Progenitor cell of endocrine pancreas (in vitro differentiated cells): ENCODE results near the gene ULBP2. TPM values are rescaled to one million over a fixed set of nuclear protein-coding genes. Genes with fewer than 3 reads are reported as not detected.
"Not testable (repeated sequence)": the region's sequence is repeated elsewhere in the genome, so short reads cannot be mapped to it uniquely, and the experiment has no call there.

Source experiments
- DNase-seq: peaks from one replicate; pipeline ENCODE4 v3.0.0; 2021; ENCODE audit warnings: low spot score; ENCODE audit not compliant: unreplicated experiment
- H3K27ac Mint-ChIP-seq: 2 replicates; pipeline ENCODE4 v1.8.0; 2021; ENCODE audit warnings: mild to moderate bottlenecking, moderate library complexity, mixed read lengths
- H3K27me3 Mint-ChIP-seq: 2 replicates; pipeline ENCODE4 v1.8.0; 2021; ENCODE audit warnings: mixed read lengths
- H3K36me3 Mint-ChIP-seq: 2 replicates; pipeline ENCODE4 v1.8.0; 2022; ENCODE audit warnings: mixed read lengths; ENCODE audit not compliant: insufficient read depth
- H3K4me1 Mint-ChIP-seq: 2 replicates; pipeline ENCODE4 v1.8.0; 2021; ENCODE audit warnings: low read depth, mixed read lengths
- H3K4me3 Mint-ChIP-seq: 2 replicates; pipeline ENCODE4 v1.8.0; 2021; ENCODE audit warnings: low read depth, mild to moderate bottlenecking, moderate library complexity, mixed read lengths
- H3K9me3 Mint-ChIP-seq: 2 replicates; pipeline ENCODE4 v1.8.0; 2021; ENCODE audit warnings: low read depth, mixed read lengths
- CTCF ChIP-seq: fragments of 200-600 bp; sonication (generic); IDR thresholded peaks from one replicate; pipeline ENCODE4 v1.5.0; 2021; ENCODE audit warnings: antibody characterized with exemption, mild to moderate bottlenecking; ENCODE audit not compliant: unreplicated experiment
- total RNA-seq: library from RNA; stranded (reverse); gene quantifications from 2 replicates; pipeline ENCODE4 v1.2.1, GENCODE V29; 2021

The ULBP2 gene
- total RNA-seq, 1 donor from 2014 or later, result not detected

DNA sequence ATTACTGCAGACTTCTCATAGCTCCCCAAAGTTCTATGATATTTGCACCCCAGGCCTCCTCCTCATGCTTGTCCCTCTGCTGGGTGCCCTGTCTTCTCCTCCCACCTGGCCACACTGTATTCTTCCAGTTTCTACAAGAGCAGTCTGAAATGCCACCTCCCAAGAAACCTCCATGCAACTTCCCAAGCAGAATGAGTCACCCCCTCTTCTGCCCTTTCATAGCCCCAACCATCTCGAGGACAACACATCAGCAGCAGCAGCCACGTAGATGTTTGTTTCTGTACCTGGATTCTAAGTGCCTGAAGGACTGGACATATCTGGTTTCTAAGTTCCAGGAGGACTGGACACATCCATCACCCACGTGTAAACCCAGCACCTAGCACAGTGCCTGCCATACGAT is 6.6 kb upstream of the ULBP2 start:
- no peaks in the 10 kb centered on the region for H3K36me3 Mint-ChIP-seq

GRCh38 chr6:149935668-149936067 is 6.1 kb upstream of the ULBP2 start:
- H3K4me1 Mint-ChIP-seq, result peaks cover 3% of the 10 kb centered on the region
- no peak for TF ChIP-seq CTCF
- H3K27ac Mint-ChIP-seq, result no peak overlapping the region
- peaks cover 93% of the 10 kb centered on the region for H3K27me3 Mint-ChIP-seq
- H3K4me3 Mint-ChIP-seq, result no peak overlapping the region
- H3K36me3 Mint-ChIP-seq, result no peaks in the 10 kb centered on the region
- no peaks in the 10 kb centered on the region for H3K9me3 Mint-ChIP-seq
- no peak for DNase-seq

More for the DNA sequence above, 6.6 kb upstream of the ULBP2 start:
- Mint-ChIP-seq H3K27ac (no peak overlapping the region), H3K4me3 (no peak overlapping the region), H3K4me1 (peaks cover 3% of the 10 kb centered on the region), H3K27me3 (peaks cover 93% of the 10 kb centered on the region), H3K9me3 (no peaks in the 10 kb centered on the region)
- no peak for DNase-seq
- TF ChIP-seq CTCF, result no peak

GRCh38 chr6:149936743-149937142 is 5.1 kb upstream of the ULBP2 start:
- Mint-ChIP-seq H3K27me3 (peaks cover 93% of the 10 kb centered on the region), H3K27ac (no peak overlapping the region), H3K4me1 (peaks cover 5% of the 10 kb centered on the region), H3K4me3 (no peak overlapping the region), H3K36me3 (no peaks in the 10 kb centered on the region), H3K9me3 (no peaks in the 10 kb centered on the region)
- DNase-seq, result no peak
- TF ChIP-seq CTCF, result no peak

- H3K27me3 Mint-ChIP-seq, result peaks cover 94% of the 10 kb centered on the region
- not testable (repeated sequence) for H3K36me3 Mint-ChIP-seq, H3K4me3 Mint-ChIP-seq, DNase-seq, H3K9me3 Mint-ChIP-seq, H3K27ac Mint-ChIP-seq, H3K4me1 Mint-ChIP-seq
Observed at GRCh38 chr6:149938013-149938570, 3.7 kb upstream of the ULBP2 start.

- Mint-ChIP-seq H3K27ac (no peak overlapping the region), H3K4me1 (peaks cover 6% of the 10 kb centered on the region), H3K36me3 (no peaks in the 10 kb centered on the region), H3K4me3 (peak overlapping the region; percentile 22), H3K27me3 (peaks cover 94% of the 10 kb centered on the region), H3K9me3 (no peaks in the 10 kb centered on the region)
- no peak for TF ChIP-seq CTCF
- no peak for DNase-seq
Observed at GRCh38 chr6:149938571-149939355, 3.1 kb upstream of the ULBP2 start.

GRCh38 chr6:149939356-149939648 is 2.5 kb upstream of the ULBP2 start:
- no peak overlapping the region for H3K27ac Mint-ChIP-seq
- no peaks in the 10 kb centered on the region for H3K9me3 Mint-ChIP-seq
- H3K27me3 Mint-ChIP-seq, result peaks cover 95% of the 10 kb centered on the region
- TF ChIP-seq CTCF, result no peak
- H3K36me3 Mint-ChIP-seq, result no peaks in the 10 kb centered on the region
- H3K4me3 Mint-ChIP-seq, result peak overlapping the region; percentile 22
- H3K4me1 Mint-ChIP-seq, result peaks cover 6% of the 10 kb centered on the region
- DNase-seq, result no peak
